ENCODE results near the gene VEZF1. TPM values are rescaled to one million over a fixed set of nuclear protein-coding genes. Genes with fewer than 3 reads are reported as not detected.
"Not testable (repeated sequence)": the region's sequence is repeated elsewhere in the genome, so short reads cannot be mapped to it uniquely, and the experiment has no call there.

VEZF1 gene
- total and polyA plus RNA-seq, 2 experiments from 2014 or later, result 20.9 to 57.3 TPM

DNA sequence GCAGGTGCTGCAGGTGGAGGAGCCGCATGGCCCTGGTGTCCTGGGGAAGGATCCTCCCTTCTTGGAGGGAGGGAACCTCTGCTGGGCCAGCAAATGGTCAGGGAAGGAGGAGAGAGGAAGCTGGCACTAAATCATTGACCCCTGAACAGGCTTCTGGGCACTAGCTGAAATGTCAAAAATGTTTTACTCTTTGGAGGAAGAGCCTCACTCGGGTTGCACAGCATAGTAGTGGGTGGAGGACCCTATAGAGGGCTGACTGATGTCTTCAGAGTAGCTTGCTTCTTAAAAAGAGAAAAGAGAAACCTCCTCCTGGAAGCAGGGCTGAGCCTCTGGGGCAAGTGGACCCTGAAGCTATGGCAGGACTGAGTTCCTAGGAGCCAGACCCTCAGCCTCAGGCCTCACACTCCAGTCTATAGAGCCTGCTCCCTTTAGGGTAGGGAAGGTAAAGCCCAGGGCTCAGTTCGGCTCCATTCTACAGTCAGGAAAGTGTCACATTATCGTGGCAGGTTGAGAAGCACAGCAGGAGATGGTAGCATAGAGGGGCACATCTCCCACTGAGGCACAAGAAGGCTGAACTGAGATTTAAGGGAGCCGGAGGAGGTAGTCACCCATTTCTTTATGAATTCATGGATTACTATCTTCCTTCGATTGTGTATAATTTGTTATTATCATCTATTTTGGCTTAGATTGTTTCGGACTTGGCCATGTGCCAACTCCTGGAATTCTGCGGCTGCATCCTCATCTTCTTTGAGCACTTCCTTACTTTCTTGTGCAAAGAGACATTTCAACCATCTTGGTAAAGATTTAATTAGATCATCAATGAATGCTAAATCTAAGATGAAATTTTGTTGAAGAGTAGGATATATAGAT is 25.5 kb downstream of the VEZF1 start:
- no peaks in the 10 kb centered on the region for H3K4me1 ChIP-seq (ENCODE audit: insufficient read depth)
- H3K36me3 ChIP-seq (replicated peaks; ENCODE audit: insufficient read depth, low read depth), result no peaks in the 10 kb centered on the region
- H3K27ac ChIP-seq, result no peak overlapping the region
- no peaks in the 10 kb centered on the region for H3K79me2 ChIP-seq
- no peaks in the 10 kb centered on the region for H4K20me1 ChIP-seq (ENCODE audit: insufficient read depth, poor library complexity, severe bottlenecking)
- no peak overlapping the region for H2AFZ ChIP-seq
- no peaks in the 10 kb centered on the region for H3K27me3 ChIP-seq
- no peak overlapping the region for H3K4me2 ChIP-seq
- WGBS (ENCODE audit: low lambda C conversion rate, missing lambda C conversion rate), result 87% methylated on average over 8 of the region's 8 CpGs
- TF ChIP-seq, protein P1, sequence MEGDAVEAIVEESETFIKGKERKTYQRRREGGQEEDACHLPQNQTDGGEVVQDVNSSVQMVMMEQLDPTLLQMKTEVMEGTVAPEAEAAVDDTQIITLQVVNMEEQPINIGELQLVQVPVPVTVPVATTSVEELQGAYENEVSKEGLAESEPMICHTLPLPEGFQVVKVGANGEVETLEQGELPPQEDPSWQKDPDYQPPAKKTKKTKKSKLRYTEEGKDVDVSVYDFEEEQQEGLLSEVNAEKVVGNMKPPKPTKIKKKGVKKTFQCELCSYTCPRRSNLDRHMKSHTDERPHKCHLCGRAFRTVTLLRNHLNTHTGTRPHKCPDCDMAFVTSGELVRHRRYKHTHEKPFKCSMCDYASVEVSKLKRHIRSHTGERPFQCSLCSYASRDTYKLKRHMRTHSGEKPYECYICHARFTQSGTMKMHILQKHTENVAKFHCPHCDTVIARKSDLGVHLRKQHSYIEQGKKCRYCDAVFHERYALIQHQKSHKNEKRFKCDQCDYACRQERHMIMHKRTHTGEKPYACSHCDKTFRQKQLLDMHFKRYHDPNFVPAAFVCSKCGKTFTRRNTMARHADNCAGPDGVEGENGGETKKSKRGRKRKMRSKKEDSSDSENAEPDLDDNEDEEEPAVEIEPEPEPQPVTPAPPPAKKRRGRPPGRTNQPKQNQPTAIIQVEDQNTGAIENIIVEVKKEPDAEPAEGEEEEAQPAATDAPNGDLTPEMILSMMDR (IDR thresholded peaks at IDR 0.05; ENCODE audit: poor library complexity), result no peak
- no peak for TF ChIP-seq EZH2 (IDR thresholded peaks at IDR 0.05; ENCODE audit: borderline replicate concordance)
- TF ChIP-seq EZH2phosphoT487 (IDR thresholded peaks at IDR 0.05; ENCODE audit: low read depth, severe bottlenecking, unreplicated experiment), result no peak
- H3K9me2 ChIP-seq (replicated peaks; ENCODE audit: insufficient read depth), result no peaks in the 10 kb centered on the region
- no peak for DNase-seq (ENCODE audit: low spot score)
- no peaks in the 10 kb centered on the region for H3K9me3 ChIP-seq (ENCODE audit: low read depth)
- H3K4me3 ChIP-seq, result no peak overlapping the region

DNA sequence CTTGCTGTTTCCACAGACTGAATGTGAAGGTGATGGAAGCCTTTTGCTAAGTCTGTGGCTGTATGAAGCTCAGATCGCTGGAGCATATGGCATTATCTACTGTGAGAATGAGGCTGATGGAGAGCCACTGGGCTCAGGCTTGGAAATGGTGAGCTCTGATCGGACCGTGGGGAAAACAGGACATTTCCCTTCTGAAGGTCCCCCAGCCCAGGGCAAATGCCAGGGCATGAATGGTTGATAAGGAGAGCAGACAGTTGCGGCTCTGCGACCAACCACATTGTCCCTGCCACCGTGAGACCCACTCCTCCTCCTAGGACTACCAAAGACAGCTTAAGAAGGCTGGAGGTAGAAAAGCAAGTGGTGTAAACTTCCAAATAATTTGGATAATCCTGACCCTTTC is 28.1 kb downstream of the VEZF1 start:
- H3K9me3 ChIP-seq (ENCODE audit: low read depth), result no peaks in the 10 kb centered on the region
- H3K36me3 ChIP-seq (replicated peaks; ENCODE audit: insufficient read depth, low read depth), result no peaks in the 10 kb centered on the region
- H3K4me3 ChIP-seq, result no peak overlapping the region
- no peak for DNase-seq (ENCODE audit: low spot score)
- H3K9me2 ChIP-seq (replicated peaks; ENCODE audit: insufficient read depth), result no peaks in the 10 kb centered on the region
- no peak overlapping the region for H3K27ac ChIP-seq
- H4K20me1 ChIP-seq (ENCODE audit: insufficient read depth, poor library complexity, severe bottlenecking), result no peaks in the 10 kb centered on the region
- H3K27me3 ChIP-seq, result no peaks in the 10 kb centered on the region
- peaks cover 12% of the 10 kb centered on the region for H3K4me1 ChIP-seq (ENCODE audit: insufficient read depth)
- H3K4me2 ChIP-seq, result no peak overlapping the region
- H2AFZ ChIP-seq, result no peak overlapping the region
- TF ChIP-seq, protein P1 (IDR thresholded peaks at IDR 0.05; ENCODE audit: poor library complexity), result no peak
- no peak for TF ChIP-seq EZH2 (IDR thresholded peaks at IDR 0.05; ENCODE audit: borderline replicate concordance)
- TF ChIP-seq EZH2phosphoT487 (IDR thresholded peaks at IDR 0.05; ENCODE audit: low read depth, severe bottlenecking, unreplicated experiment), result no peak
- H3K79me2 ChIP-seq, result no peaks in the 10 kb centered on the region
- 90% methylated on average over 6 of the region's 6 CpGs for WGBS (ENCODE audit: low lambda C conversion rate, missing lambda C conversion rate)

DNA sequence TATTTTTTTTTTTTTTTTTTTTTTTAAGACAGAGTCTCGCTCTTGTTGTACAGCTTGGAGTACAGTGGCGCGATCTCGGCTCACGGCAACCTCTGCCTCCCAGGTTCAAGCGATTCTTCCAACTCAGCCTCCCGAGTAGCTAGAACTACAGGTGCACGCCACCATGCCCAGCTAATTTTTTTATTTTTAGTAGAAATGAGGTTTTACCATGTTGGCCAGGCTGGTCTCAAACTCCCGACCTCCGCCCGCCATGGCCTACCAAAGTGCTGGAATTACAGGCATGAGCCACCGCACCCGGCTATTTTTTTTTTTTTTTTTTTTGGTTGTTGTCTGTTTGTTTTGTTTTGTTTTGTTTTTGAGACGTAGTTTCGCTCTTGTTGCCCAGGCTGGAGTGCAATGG is 29.7 kb downstream of the VEZF1 start:
- not testable (repeated sequence) for H3K9me3 ChIP-seq (ENCODE audit: low read depth); H3K4me3 ChIP-seq; H3K9me2 ChIP-seq (replicated peaks; ENCODE audit: insufficient read depth); H3K36me3 ChIP-seq (replicated peaks; ENCODE audit: insufficient read depth, low read depth); H4K20me1 ChIP-seq (ENCODE audit: insufficient read depth, poor library complexity, severe bottlenecking); H3K27me3 ChIP-seq; H3K4me2 ChIP-seq; H3K79me2 ChIP-seq; H2AFZ ChIP-seq; H3K27ac ChIP-seq; DNase-seq (ENCODE audit: low spot score)
- WGBS (ENCODE audit: low lambda C conversion rate, missing lambda C conversion rate), result 99% methylated on average over 15 of the region's 15 CpGs
- peaks cover 14% of the 10 kb centered on the region for H3K4me1 ChIP-seq (ENCODE audit: insufficient read depth)

DNA sequence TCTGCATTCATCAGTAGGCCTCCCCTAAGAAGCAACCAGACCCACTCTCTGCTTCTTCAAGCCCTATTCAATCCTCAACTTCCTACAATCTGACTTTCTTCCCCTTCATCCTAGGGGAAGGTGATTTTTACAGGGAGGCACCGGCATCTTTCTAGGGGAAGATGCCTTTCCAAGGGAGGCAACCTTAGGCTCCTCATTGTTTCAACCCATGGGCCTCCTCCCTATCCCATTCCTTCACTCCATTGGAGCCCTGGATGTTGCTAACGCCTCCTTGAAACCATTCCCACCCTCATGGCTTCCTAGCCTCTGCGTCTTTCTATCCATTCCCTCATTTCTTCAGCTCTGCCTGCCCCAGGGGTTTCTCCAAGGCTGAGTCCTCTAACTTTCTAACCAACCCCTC is 30.2 kb downstream of the VEZF1 start:
- peaks cover 19% of the 10 kb centered on the region for H3K4me1 ChIP-seq (ENCODE audit: insufficient read depth)
- TF ChIP-seq EZH2 (IDR thresholded peaks at IDR 0.05; ENCODE audit: borderline replicate concordance) (no peak), EZH2phosphoT487 (IDR thresholded peaks at IDR 0.05; ENCODE audit: low read depth, severe bottlenecking, unreplicated experiment) (no peak)
- TF ChIP-seq, protein P1 (IDR thresholded peaks at IDR 0.05; ENCODE audit: poor library complexity), result no peak
- no peaks in the 10 kb centered on the region for H3K27me3 ChIP-seq
- WGBS (ENCODE audit: low lambda C conversion rate, missing lambda C conversion rate), result 95% methylated on average over 3 of the region's 3 CpGs
- H3K9me3 ChIP-seq (ENCODE audit: low read depth), result no peaks in the 10 kb centered on the region
- H3K4me3 ChIP-seq, result no peak overlapping the region
- H3K4me2 ChIP-seq, result no peak overlapping the region
- H3K36me3 ChIP-seq (replicated peaks; ENCODE audit: insufficient read depth, low read depth), result no peaks in the 10 kb centered on the region
- no peak overlapping the region for H3K27ac ChIP-seq
- H3K9me2 ChIP-seq (replicated peaks; ENCODE audit: insufficient read depth), result no peaks in the 10 kb centered on the region
- no peak overlapping the region for H2AFZ ChIP-seq
- no peaks in the 10 kb centered on the region for H4K20me1 ChIP-seq (ENCODE audit: insufficient read depth, poor library complexity, severe bottlenecking)
- peaks cover 13% of the 10 kb centered on the region for H3K79me2 ChIP-seq
- DNase-seq (ENCODE audit: low spot score), result no peak
